HepG2 (cell line): ENCODE results near the gene TMEM87A. TPM values are rescaled to one million over a fixed set of nuclear protein-coding genes. Genes with fewer than 3 reads are reported as not detected.

ENCODE experiments used
- ATAC-seq: fragments of 200-7000 bp; cut with Tn5 transposase; 3 replicates; pipeline ENCODE4 v1.9.1; 2020; ENCODE audit warnings: mild to moderate bottlenecking, moderate library complexity
- BruUV-seq: library from RNA; stranded (reverse); fragments of 400-500 nt; replicated peaks from 2 replicates; lab custom pipeline; 2021; lab: Mats Ljungman, UMichigan
- CTCF ChIA-PET: fragments of 300-600 bp; formaldehyde crosslinking; extraction: SDS; loops from one replicate; lab custom pipeline; 2021; ENCODE audit warnings: low total read pairs, inconsistent platforms, low intra/inter-chr PET ratio; lab: Yijun Ruan, JAX
- POLR2A ChIA-PET: fragments of 350-600 bp; sonication (Branson Sonifier 250); formaldehyde crosslinking; loops from one replicate; lab custom pipeline; 2020; ENCODE audit warnings: antibody characterized with exemption, inconsistent platforms; lab: Yijun Ruan, JAX
- DNase-seq: peaks from one replicate; pipeline ENCODE4 v3.0.0-alpha.2; 2015; ENCODE audit warnings: low spot score
- FAIRE-seq: peaks from 3 replicates; lab custom pipeline; 2011; peaks lifted over from hg19 to GRCh38; lab: Jason Lieb, UNC
- H2AFZ ChIP-seq: one replicate; pipeline ENCODE4 v1.6.1; 2011; ENCODE audit warnings: low read length, inconsistent platforms
- H3K27ac ChIP-seq: fragments of 300-600 bp; 3 replicates; pipeline ENCODE4 v1.8.0; 2011; ENCODE audit warnings: mixed run types, mild to moderate bottlenecking, mixed read lengths, low read length, inconsistent platforms; ENCODE audit not compliant: insufficient read depth; ENCODE audit errors: extremely low read length
- H3K27me3 ChIP-seq, 2 experiments: fragments of 200-600 bp in 1 of 2; 2 replicates in 1 of 2; 3 replicates in 1 of 2; pipeline versions ENCODE4 v1.6.0 to v1.8.0; 2011; ENCODE audit warnings: low read length in 2 of 2, mild to moderate bottlenecking in 2 of 2, moderate library complexity in 2 of 2, inconsistent platforms in 1 of 2; ENCODE audit not compliant: insufficient read depth in 2 of 2, control insufficient read depth in 1 of 2
- H3K36me3 ChIP-seq, 2 experiments: fragments of 200-600 bp in 1 of 2; replicated peaks in 1 of 2; 2 replicates in 1 of 2; 3 replicates in 1 of 2; pipeline versions ENCODE4 v1.5.1 to v1.8.0; 2011; ENCODE audit warnings: low read length in 2 of 2, inconsistent platforms in 1 of 2; ENCODE audit not compliant: insufficient read depth in 2 of 2, control insufficient read depth in 1 of 2
- H3K4me1 ChIP-seq: 2 replicates; pipeline ENCODE4 v1.5.1; 2012; ENCODE audit warnings: low read length, inconsistent platforms; ENCODE audit not compliant: insufficient read depth
- H3K4me2 ChIP-seq: 2 replicates; pipeline ENCODE4 v1.6.0; 2011; ENCODE audit warnings: low read depth, low read length, inconsistent platforms
- H3K4me3 ChIP-seq, 3 experiments: fragments of 200-600 bp in 1 of 3; sonication (generic), shearing (Covaris generic) in 1 of 3; replicated peaks in 1 of 3; 2 replicates each; pipeline ENCODE4 v1.5.1; 2011 to 2016; ENCODE audit warnings: low read length in 3 of 3, inconsistent platforms in 2 of 3, low read depth in 2 of 3, mild to moderate bottlenecking in 2 of 3, control low read depth in 1 of 3, mixed read lengths in 1 of 3; ENCODE audit not compliant: insufficient read depth in 1 of 3
- H3K79me2 ChIP-seq: one replicate; pipeline ENCODE4 v1.6.1; 2011; ENCODE audit warnings: low read length, inconsistent platforms; ENCODE audit not compliant: insufficient read depth
- H3K9ac ChIP-seq: 2 replicates; pipeline ENCODE4 v1.6.0; 2011; ENCODE audit warnings: mild to moderate bottlenecking, low read depth, low read length, inconsistent platforms; ENCODE audit not compliant: insufficient read depth
- H3K9me3 ChIP-seq: 2 replicates; pipeline ENCODE4 v1.5.1; 2012; ENCODE audit warnings: mild to moderate bottlenecking, low read length
- H4K20me1 ChIP-seq: 2 replicates; pipeline ENCODE4 v1.6.0; 2011; ENCODE audit warnings: inconsistent platforms, mild to moderate bottlenecking, low read length, moderate library complexity; ENCODE audit not compliant: insufficient read depth
- ASH2L ChIP-seq: fragments of 300-600, 200-600 bp; sonication (generic); IDR thresholded peaks from 2 replicates; pipeline ENCODE4 v1.7.0; 2017; ENCODE audit warnings: low read depth, mild to moderate bottlenecking, moderate library complexity, mixed read lengths, low read length; ENCODE audit not compliant: insufficient read length
- RFX1 ChIP-seq: fragments of 450-650 bp; IDR thresholded peaks from 2 replicates; pipeline ENCODE4 v1.6.1; 2017
- RFX5 ChIP-seq: IDR thresholded peaks from 2 replicates; pipeline ENCODE4 v1.6.1; 2011; ENCODE audit warnings: low read depth, low read length, improper control_type of control experiment
- SAP130 ChIP-seq: IDR thresholded peaks from 2 replicates; pipeline ENCODE4 v1.6.1; 2016; ENCODE audit warnings: low read depth
- STAG1 ChIP-seq: sonication (generic); formaldehyde crosslinking; IDR thresholded peaks from 2 replicates; pipeline ENCODE4 v1.4.0; 2020; ENCODE audit warnings: missing genetic modification reagents
- TGIF2 ChIP-seq: IDR thresholded peaks from 2 replicates; pipeline ENCODE4 v1.6.1; 2016; ENCODE audit warnings: control low read depth, missing compliant biosample characterization
- ZNF207 ChIP-seq: fragments of 450-650 bp; IDR thresholded peaks from 2 replicates; pipeline ENCODE4 v1.6.1; 2016; ENCODE audit warnings: antibody characterized with exemption, borderline replicate concordance
- ZNF496 ChIP-seq: sonication (generic); formaldehyde crosslinking; IDR thresholded peaks from 2 replicates; pipeline ENCODE4 v1.8.1; 2023; ENCODE audit warnings: mild to moderate bottlenecking, moderate library complexity, missing genetic modification reagents; ENCODE audit not compliant: insufficient replicate concordance
- ZNF747 ChIP-seq: sonication (generic); formaldehyde crosslinking; IDR thresholded peaks from 2 replicates; pipeline ENCODE4 v1.8.1; 2023; ENCODE audit warnings: missing genetic modification reagents, mild to moderate bottlenecking, borderline replicate concordance
- ZSCAN22 ChIP-seq: sonication (generic); formaldehyde crosslinking; IDR thresholded peaks from 2 replicates; pipeline ENCODE4 v1.4.0; 2020; ENCODE audit warnings: mild to moderate bottlenecking, missing genetic modification reagents
- WGBS: methylation state at CpG from one replicate; pipeline ENCODE4 v1.1.6; 2017; ENCODE audit warnings: low lambda C conversion rate; 5-methylcytosine and 5-hydroxymethylcytosine counted together
- in situ Hi-C: cut with HindIII; loops from 2 replicates; pipeline ENCODE4 v1.10.0; 2017; ENCODE audit warnings: low pct_unique_long_range_greater_than_20kb; ENCODE audit not compliant: extremely low pct_ligation_motif_present
- intact Hi-C: fragments of 100-400 bp; cut with micrococcal nuclease; formaldehyde crosslinking; loops from one replicate; pipeline ENCODE4 v1.10.0; 2022; ENCODE audit not compliant: unreplicated experiment
- polyA plus RNA-seq, 8 experiments: library from polyadenylated mRNA; depleted of rRNA in 3 of 8; stranded (reverse) in 7 of 8; unstranded in 1 of 8; fragments of >200 nt; fragmentation: Illumina TruSeq in 4 of 8; extraction: Trizol in 4 of 8; gene quantifications; 2 replicates each; pipeline versions ENCODE4 v1.2.1 to v1.2.3, GENCODE V29; 2011 to 2016; ENCODE audit warnings: low read depth in 4 of 8, missing spikeins in 1 of 8, mixed read lengths in 1 of 8; ENCODE audit not compliant: insufficient read depth in 1 of 8
- total RNA-seq, 5 experiments: library from RNA; depleted of rRNA; stranded (reverse); fragments of >200 nt; fragmentation: Illumina TruSeq; extraction: Trizol; gene quantifications; 2 replicates each; pipeline ENCODE4 v1.2.3, GENCODE V29; 2016; ENCODE audit warnings: low read depth in 1 of 5
- TF ChIP-seq, protein P1 (sequence below): sonication (generic); formaldehyde crosslinking; IDR thresholded peaks from 2 replicates; pipeline ENCODE4 v1.8.1; 2022; ENCODE audit warnings: low read depth, mild to moderate bottlenecking, missing genetic modification reagents

Gene TMEM87A
- total and polyA plus RNA-seq, 2 of the 13 experiments (the other 11 are each of a cell fraction or from before 2014, with no cell fraction given), result 20.2 to 42.8 TPM

DNA sequence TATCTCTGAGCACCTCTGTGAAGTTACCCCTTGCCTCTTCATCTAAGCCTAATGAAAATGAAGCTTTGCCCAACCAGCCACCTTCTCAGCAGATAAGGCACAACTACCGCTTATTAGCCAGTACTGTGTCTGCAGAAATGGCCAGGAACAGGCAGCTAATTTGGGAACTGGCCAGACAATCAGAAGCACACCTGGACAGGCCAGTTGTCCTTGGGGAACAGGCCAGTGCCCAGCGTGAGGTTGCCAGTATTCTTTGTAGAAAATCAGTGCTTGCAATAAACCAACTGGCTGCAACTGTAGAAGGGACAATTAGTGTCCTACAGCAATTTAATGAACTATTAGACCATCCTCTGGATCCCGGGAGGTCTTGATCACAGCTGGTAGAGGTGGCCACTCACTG lies 10.4 kb upstream of the TMEM87A start:
- no peak for DNase-seq
- ChIA-PET POLR2A (no interaction called here), CTCF (no interaction called here)
- WGBS, result 97% methylated on average over 3 of the region's 3 CpGs
- TF ChIP-seq RFX5 (no peak), ZSCAN22 (CRISPR knock-in tag) (no peak), RFX1 (no peak), ZNF207 (no peak), ZNF747 (CRISPR knock-in tag) (no peak), TGIF2 (CRISPR knock-in tag) (no peak), STAG1 (CRISPR knock-in tag) (no peak), SAP130 (CRISPR knock-in tag) (no peak), ZNF496 (CRISPR knock-in tag) (no peak), ASH2L (no peak)
- TF ChIP-seq, protein P1, sequence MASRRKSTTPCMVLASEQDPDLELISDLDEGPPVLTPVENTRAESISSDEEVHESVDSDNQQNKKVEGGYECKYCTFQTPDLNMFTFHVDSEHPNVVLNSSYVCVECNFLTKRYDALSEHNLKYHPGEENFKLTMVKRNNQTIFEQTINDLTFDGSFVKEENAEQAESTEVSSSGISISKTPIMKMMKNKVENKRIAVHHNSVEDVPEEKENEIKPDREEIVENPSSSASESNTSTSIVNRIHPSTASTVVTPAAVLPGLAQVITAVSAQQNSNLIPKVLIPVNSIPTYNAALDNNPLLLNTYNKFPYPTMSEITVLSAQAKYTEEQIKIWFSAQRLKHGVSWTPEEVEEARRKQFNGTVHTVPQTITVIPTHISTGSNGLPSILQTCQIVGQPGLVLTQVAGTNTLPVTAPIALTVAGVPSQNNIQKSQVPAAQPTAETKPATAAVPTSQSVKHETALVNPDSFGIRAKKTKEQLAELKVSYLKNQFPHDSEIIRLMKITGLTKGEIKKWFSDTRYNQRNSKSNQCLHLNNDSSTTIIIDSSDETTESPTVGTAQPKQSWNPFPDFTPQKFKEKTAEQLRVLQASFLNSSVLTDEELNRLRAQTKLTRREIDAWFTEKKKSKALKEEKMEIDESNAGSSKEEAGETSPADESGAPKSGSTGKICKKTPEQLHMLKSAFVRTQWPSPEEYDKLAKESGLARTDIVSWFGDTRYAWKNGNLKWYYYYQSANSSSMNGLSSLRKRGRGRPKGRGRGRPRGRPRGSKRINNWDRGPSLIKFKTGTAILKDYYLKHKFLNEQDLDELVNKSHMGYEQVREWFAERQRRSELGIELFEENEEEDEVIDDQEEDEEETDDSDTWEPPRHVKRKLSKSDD (CRISPR knock-in tag), result no peak
- Histone ChIP-seq H3K4me3 (no peak overlapping the region), H3K4me2 (no peak overlapping the region), H3K36me3 (peaks cover 8 to 14% of the 10 kb centered on the region in 2 experiments; a peak in 2 of 5 replicates), H3K9me3 (no peaks in the 10 kb centered on the region), H3K27me3 (no peaks in the 10 kb centered on the region), H4K20me1 (no peaks in the 10 kb centered on the region), H3K9ac (no peak overlapping the region), H3K79me2 (no peaks in the 10 kb centered on the region), H3K4me1 (peaks cover 33% of the 10 kb centered on the region), H3K27ac (no peak overlapping the region), H2AFZ (no peak overlapping the region)
- no TSS peak for BruUV-seq
- in situ Hi-C loops, result no loop called here
- no peak for FAIRE-seq
- intact Hi-C loops, result no loop called here
- ATAC-seq, result no peak
